Dedifferentiated amniotic fluid mesenchymal stem cell (primary cell): Measurements from ENCODE around the gene CFHR3.
A peak's percentile ranks its signal among the peaks of the same experiment; 100 is the strongest.
"Not testable (repeated sequence)": the region's sequence is repeated elsewhere in the genome, so short reads cannot be mapped to it uniquely, and the experiment has no call there.

Experiments used
- DNase-seq: peaks from one replicate; pipeline ENCODE4 v3.0.0-alpha.2; 2016; ENCODE audit errors: extremely low spot score

CFHR3 gene

DNA sequence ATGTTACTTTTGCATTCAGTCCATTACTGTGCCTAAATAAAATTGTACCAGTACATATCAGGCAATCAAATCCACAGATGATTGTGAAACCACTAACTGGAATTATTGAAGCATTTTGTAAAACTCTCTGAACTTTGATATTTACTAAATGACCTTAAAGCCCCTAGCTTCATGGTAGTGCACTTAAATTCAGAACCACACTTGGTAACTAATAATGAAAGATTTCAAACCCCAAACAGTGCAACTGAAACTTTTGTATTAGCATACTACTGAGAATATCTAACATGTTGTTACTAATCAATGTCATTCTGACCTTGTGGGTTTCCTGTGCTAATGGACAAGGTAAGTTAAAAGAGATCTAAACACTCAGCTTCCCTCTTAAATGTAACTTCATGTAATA is at the start of gene CFHR3:
TSS of gene CFHR3 (plus strand) at position 238 of the 400 bp plus-strand sequence. CDS start at position 285, 47 bp downstream.
- no peak for DNase-seq

DNA sequence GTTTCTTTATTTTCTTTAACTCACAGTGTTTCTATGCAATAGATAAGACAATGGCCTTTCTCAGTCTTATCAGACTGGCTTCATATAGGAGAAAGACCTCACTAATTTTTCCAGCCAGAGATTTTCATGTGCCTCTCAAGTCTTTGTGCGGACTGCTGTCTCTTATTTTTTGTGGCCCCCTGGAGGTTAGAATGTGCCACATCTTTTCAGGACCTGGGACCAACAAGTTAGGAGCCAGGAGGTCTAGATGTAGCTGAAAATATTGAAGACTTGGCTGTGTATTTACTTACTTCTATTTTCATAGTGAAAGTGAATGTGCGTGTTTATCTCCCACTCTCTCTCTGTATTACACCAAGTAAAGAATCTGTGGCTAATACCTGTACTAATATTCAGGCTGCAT is 42.1 kb upstream of the CFHR3 start:
- no peak for DNase-seq

DNA sequence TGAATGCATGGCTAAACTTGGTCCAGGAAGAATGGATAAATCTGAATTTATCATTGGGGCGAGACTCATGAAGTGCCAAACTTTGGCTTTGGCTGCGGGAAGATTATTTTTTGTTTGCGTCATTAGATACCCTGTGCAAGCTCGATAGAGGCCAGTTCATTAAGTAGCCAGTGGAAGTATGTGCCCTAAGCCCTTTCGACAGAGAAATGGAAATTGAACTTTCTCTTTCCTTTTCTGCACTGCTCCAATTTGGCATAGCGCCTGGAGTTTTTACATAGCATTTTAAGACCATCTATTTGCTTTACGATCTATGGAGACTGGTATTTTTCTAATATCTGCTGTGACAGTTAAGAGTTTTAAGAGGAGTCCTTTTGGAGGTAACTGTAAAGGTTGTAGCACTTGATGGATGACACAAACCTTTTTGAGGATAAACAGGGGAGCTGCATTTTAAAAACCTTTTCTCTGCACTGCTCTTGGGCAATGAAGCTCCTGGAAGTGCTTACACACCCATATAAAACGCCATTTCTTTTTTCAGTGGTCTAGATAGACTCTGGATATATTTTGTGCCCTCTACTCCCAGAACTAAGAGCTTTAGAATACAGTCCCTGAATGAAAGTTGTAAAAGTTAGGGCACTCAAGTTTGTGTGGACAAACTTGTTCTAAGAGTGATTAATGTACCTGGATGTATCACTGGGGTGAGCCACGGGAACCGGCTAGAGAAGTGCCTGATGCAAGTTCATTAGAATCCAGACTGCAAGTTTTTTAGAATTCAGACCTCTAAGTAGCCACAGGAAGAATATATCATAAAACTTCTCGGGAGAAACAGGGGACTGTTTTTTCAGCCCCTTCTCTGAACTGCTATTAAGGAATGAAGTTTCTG is 41.3 kb upstream of the CFHR3 start:
- no peak for DNase-seq

DNA sequence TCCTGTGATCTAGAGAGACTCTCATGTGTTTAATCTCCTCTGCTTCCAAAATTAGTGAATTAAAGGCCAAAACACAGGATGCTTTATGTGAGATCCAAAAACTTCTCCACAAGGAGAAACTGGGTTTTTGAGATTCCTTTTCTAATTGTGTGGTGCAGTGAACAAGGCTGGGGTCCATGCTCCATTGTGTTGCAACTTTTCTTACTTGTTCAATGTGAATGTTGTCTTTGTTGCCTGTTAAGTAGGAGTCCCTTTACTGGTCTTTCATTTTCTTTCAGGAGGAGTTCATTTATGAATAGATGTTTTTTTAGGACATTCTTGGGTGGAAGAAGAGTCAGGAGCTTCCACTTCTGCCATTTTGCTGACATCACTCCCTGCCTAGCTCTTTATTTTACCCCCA is 40.6 kb upstream of the CFHR3 start:
- no peak for DNase-seq

DNA sequence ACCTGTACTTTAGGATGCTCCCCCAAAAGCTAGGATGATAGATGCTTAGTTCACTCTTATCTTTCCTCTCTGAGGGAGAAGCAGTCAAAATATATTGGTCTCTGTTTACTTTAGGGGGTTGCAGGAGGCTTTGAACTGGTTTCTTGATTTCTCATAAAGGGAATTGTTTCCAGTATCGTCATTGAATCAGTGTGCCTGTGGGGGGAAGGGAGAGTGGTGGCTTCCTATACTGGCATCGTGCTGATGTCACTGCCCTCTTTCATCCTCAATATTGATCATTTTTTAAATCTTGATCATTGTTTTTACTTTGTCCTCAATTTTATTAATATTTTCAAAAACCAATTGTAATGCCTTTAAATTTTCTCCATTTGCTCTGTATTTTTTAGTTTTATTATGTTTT is 40.2 kb upstream of the CFHR3 start:
- DNase-seq: no peak

DNA sequence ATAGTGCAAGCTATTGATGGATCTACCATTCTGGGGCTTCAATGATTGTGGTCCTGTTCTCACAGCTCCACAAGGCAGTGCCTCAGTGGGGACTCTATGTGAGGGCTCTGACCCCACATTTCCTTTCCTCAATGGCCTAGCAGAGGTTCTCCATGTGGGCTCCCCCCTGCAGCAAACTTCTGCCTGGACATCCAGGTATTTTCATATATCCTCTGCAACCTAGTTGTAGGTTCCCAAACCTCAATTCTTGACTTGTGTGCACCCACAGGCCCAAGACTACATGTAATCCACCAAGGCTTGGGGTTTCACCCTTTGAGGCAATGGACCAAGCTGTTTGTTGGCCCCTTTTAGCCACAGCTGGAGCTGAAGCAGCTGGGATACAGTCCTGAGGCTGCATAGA is 35.9 kb upstream of the CFHR3 start:
- DNase-seq: no peak

DNA sequence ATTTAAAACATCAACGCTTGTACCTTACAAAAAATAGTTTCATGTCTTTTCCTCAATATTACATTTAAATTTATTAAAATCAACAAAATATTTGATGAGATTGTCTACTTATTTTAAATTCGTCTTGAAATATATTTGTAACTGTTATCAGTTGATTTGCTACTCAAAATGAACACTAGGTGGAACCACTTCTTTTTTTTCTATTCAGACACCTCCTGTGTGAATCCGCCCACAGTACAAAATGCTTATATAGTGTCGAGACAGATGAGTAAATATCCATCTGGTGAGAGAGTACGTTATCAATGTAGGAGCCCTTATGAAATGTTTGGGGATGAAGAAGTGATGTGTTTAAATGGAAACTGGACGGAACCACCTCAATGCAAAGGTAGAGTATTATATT is 31.4 kb upstream of the CFHR3 start:
- not testable (repeated sequence) for DNase-seq

DNA sequence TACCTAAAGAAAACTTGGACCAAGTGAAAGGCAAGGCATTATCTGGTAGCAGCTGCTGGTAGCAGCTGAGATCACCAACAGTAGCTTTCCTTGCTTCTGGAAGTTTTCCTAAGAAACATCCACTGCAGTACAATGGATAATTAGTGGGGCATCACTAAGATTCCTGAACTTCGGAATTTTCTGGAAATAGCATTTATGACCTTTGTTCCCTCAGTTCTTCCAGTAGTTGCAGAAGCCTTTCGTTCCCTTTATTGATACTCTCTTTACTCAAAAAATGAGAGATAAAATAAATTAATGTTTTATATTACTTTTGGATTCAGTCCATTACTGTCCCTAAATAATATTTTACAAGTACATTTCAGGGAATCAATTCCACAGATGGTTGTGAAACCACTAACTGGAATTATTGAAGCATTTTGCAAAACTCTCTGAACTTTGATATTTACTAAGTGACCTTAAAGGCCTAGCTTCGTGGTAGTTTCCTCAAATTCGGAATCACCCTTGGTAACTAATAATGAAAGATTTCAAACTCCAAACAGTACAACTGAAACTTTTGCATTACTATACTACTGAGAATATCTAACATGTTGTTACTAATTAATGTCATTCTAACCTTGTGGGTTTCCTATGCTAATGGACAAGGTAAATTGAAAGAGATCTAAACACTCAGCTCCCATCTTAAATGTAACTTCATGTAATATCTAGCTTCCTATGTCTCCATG is 9.5 kb upstream of the CFHR3 start:
- DNase-seq: not testable (repeated sequence)

DNA sequence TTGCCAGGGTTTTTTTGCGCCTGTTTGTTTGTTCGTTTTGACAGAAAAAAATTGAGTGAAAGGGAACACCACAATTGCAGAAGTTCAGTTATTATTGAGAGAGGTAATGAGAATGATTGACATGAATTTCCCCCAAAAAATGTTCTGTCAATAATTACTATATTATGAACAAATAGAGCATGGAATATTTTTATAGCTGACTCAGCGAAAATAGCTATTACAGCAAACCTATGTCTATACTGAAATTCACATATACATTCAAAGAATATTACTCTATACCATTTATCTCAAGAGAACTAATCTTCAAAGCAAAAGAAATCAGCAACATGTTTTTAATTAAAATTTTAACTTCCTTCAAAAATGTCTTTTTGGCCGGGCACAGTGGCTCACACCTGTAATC is 4.8 kb upstream of the CFHR3 start:
- not testable (repeated sequence) for DNase-seq

DNA sequence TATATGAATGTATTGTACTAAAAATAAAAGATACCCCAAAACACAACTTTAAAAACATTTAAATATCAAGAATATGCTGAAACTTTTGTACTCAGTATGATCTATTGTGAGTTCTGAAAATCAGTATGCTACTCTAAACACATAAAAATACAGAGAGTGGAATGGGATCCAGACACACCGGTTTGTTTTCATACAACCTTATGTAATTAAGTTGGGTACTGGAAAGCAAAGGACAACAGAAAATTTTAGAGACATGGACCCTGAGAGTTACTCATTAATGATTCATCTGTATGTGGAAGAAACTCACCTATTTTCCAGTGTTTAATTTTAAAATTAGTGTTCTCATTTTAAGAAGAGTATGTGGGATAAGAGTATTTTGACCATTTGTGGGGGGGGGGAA is 927 bp upstream of the CFHR3 start:
- DNase-seq: no peak

DNA sequence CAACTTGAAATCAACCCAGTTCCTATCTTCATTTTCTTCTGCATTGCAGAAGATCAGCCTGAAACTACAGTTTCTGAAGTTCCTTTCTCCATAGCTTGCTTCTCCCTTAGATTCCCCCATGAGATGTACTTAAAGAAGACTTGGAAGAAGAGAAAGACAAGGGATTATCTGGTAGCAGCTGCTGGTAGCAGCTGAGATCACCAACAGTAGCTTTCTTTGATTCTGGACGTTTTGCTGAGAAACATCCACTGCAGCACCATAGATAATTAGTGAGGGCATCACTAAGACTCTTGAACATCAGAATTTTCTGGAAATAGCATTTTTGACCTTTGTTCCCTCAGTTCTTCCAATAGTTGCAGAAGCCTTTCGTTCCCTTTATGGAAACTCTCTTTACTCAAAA is 465 bp upstream of the CFHR3 start:
- DNase-seq: no peak

DNA sequence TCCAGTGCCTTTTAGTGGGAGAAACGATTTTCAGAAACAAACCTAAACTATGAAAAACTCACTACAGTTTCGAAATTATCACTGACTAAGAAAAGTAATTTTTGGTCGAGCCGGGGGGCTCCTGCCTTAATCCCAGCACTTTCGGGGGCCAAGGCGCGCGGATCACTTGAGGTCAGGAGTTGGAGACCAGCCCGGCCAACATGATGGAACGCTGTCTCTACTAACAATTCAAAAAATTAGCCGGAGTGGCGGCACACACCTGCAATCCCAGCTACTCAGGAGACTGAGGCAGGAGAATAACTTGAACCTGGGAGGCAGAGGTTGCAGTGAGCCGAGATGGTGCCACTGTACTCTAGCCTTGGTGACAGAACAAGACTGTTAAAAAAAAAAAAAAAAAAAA is 3.0 kb downstream of the CFHR3 start:
- DNase-seq: no peak

DNA sequence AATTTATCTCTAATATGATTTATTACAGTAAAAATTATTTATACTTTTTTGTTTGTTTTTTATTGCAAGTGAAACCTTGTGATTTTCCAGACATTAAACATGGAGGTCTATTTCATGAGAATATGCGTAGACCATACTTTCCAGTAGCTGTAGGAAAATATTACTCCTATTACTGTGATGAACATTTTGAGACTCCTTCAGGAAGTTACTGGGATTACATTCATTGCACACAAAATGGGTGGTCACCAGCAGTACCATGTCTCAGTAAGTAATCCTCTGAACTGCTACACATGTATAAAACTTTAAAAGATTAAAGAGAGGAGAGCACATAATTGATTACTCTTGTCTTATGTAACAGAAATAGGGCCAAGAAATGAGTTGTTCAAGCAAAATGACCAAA is 4.5 kb downstream of the CFHR3 start:
- no peak for DNase-seq

DNA sequence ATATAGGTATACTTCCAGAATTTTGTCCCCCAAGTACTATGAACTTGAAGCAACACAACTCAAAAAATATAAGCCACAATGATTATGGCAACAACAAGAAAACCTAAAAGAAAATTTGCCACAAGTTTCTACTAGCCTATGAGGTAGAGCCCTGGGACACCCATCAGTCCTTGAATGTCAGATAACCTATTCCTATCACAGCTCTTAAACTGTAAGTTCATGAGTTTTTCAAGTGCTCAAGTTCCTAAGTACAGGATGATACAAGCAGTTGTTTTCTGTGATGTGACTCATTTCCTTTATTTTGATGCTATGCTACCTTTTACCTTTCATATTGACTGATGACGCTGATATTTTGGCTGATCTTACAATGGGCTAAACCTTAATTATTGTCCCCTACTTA is 16.6 kb downstream of the CFHR3 start:
- not testable (repeated sequence) for DNase-seq

DNA sequence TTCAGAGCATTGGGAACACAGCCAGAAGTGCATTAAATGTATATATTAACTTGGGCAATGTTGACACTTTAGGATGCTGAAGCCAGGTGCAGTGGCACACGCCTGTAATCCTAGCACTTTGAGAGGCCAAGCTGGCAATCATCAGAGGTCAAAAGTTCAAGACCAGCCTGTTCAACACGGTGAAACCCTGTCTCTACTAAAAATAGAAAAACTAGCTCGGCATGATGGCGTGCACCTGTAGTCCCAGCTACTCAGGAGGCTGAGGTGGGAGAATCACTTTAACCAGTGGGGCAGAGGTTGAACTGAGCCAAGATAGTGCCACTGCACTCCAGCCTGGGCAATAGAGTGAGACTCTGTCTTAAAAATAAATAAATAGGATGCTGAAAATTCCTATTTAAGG is 19.5 kb downstream of the CFHR3 start:
- DNase-seq: not testable (repeated sequence)

DNA sequence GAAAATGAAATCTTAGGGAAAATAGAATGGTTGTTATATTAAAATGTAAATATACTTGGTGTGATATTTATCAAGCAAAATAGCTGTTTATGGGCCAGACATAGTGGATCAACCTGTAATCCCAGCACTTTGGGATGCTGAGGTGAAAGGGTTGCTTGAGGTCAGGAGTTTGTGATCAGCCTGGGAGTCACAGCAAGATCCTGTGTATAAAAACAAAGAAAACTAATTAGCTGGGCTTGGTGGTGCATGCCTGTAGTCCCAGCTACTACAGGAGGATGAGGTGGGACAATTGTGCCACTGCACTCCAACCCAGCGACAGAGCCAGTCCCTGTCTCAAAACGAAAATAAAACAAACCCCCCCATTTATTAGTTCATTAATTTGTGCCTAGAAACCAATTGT is 23.3 kb downstream of the CFHR3 start:
- DNase-seq: no peak

DNA sequence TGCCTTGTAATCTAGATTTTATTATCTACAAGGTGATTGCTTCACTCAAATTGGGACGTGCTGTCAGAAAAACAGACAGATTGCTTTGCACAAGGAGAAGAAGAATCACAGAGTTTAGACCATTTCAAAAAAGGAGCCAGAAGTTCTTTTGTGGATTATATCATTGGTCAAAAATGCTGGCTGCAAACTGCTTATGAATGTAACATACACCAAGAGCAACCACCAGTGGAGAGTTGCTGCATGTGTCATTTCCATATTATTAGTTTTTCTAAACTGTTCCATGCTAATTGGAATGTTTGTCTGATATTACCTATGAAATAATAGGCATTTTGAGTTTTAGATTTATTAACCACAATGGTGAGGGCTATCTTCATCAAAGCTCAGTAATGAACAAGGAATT is 27.3 kb downstream of the CFHR3 start:
- DNase-seq: not testable (repeated sequence)

DNA sequence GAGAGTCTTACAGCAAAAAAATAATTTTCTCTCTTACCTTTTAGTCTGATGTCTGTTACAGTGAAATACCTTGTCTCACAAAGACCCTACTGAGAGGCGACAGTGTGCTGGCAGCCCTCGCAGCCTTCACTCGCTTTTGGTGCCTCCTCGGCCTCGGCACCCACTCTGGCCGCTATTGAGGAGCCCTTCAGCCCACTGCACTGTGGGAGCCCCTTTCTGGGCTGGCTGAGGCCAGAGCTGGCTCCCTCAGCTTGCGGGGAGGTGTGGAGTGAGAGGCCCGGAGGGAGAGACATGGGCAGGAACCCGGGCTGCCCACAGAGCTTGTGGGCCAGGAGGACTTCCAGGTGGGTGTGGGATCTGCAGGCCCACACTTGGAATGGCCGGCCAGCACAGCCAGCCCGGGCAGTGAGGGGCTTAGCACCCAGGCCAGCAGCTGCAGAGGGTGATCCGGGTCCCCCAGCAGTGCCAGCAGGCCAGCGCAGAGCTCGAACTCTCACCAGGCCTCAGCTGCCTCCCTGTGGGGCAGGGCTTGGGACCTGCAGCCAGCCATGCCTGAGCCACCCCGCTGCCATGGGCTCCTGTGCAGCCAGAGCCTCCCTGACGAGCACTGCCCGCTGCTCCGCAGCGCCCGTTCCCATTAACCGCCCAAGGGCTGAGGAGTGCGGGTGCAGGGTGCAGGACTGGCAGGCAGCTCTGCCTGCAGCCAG is 34.0 kb downstream of the CFHR3 start:
- no peak for DNase-seq

DNA sequence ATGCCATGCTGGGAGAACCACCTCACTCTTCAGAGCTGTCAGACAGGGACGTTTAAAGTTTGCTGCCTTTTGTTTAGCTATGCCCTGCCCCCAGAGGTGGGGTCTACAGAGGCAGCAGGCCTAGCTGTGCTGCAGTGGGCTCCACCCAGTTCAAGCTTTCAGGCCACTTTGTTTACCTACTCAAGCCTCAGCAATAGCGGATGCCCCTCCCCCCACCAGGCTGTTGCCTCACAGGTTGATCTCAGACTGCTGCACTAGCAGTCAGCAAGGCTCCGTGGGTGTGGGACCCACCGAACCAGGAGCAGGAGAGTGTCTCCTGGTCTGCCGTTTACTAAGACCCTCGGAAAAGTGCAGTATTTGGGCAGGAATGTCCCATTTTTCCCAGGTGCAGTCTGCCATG is 42.8 kb downstream of the CFHR3 start:
- DNase-seq: not testable (repeated sequence)

DNA sequence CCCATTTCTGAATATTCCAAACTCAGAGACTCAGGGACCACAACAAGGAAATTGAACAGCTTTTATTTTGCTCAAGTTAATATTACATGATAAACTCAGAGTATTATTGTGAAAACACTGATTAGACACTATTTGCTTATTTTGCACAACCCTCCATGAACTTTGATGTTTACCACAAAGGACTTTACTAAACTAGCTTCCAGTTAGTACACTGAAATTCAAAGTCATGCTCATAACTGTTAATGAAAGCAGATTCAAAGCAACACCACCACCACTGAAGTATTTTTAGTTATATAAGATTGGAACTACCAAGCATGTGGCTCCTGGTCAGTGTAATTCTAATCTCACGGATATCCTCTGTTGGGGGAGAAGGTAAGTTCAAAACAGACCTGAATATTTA is 44.9 kb downstream of the CFHR3 start, which contains the start of gene CFHR1:
TSS of gene CFHR1 (plus strand) at position 201 of the 400 bp plus-strand sequence. CDS start at position 315, 114 bp downstream.
- not testable (repeated sequence) for DNase-seq

DNA sequence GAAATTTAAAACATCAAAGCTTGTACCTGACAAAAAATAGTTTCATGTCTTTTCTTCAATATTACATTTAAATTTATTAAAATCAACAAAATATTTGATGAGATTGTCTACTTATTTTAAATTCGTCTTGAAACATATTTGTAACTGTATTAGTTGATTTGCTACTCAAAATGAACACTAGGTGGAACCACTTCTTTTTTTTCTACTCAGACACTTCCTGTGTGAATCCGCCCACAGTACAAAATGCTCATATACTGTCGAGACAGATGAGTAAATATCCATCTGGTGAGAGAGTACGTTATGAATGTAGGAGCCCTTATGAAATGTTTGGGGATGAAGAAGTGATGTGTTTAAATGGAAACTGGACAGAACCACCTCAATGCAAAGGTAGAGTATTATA is 53.2 kb downstream of the CFHR3 start:
- peak; percentile 68 for DNase-seq
